GM21576 (cell line): ENCODE results near the gene CELF2.

Experiments
- ATAC-seq: cut with Tn5 transposase; IDR thresholded peaks from one replicate; pipeline ENCODE4 v1.9.1; 2021; ENCODE audit warnings: mild to moderate bottlenecking, moderate library complexity; ENCODE audit not compliant: unreplicated experiment

Gene CELF2

GRCh38 chr10:11020548-11020942 lies 2.9 kb downstream of the CELF2 start:
- no peak for ATAC-seq

GRCh38 chr10:11022213-11022612 lies 4.5 kb downstream of the CELF2 start:
- no peak for ATAC-seq

GRCh38 chr10:11023009-11023953 lies 5.6 kb downstream of the CELF2 start:
- no peak for ATAC-seq

- ATAC-seq, result no peak
Observed at GRCh38 chr10:11024596-11024995, 6.9 kb downstream of the CELF2 start.

- ATAC-seq, result no peak
Observed at GRCh38 chr10:11025978-11026377, 8.3 kb downstream of the CELF2 start.

GRCh38 chr10:11026773-11027172 lies 9.1 kb downstream of the CELF2 start:
- no peak for ATAC-seq

GRCh38 chr10:11034762-11035161 lies 17.1 kb downstream of the CELF2 start:
- no peak for ATAC-seq

GRCh38 chr10:11035301-11035991 lies 17.8 kb downstream of the CELF2 start:
- ATAC-seq, result no peak

GRCh38 chr10:11036424-11037011 lies 18.8 kb downstream of the CELF2 start:
- no peak for ATAC-seq

- ATAC-seq, result no peak
Observed at GRCh38 chr10:11037991-11038390, 20.3 kb downstream of the CELF2 start.

GRCh38 chr10:11042357-11042756 lies 24.7 kb downstream of the CELF2 start:
- ATAC-seq, result no peak

- no peak for ATAC-seq
Observed at GRCh38 chr10:11043039-11043438, 25.4 kb downstream of the CELF2 start.

- ATAC-seq, result no peak
Observed at GRCh38 chr10:11043446-11044127, 25.9 kb downstream of the CELF2 start.

GRCh38 chr10:11045487-11045886 lies 27.8 kb downstream of the CELF2 start:
- ATAC-seq, result no peak

- no peak for ATAC-seq
Observed at GRCh38 chr10:11045995-11046775, 28.5 kb downstream of the CELF2 start.

GRCh38 chr10:11046776-11047160 lies 29.1 kb downstream of the CELF2 start:
- no peak for ATAC-seq

GRCh38 chr10:11048707-11049278 lies 31.1 kb downstream of the CELF2 start:
- ATAC-seq, result no peak

GRCh38 chr10:11049806-11050205 lies 32.1 kb downstream of the CELF2 start:
- no peak for ATAC-seq

GRCh38 chr10:11050301-11051287 lies 32.9 kb downstream of the CELF2 start:
- no peak for ATAC-seq
